Measurements from ENCODE around the gene PAQR8. TPM values are rescaled to one million over a fixed set of nuclear protein-coding genes. Genes with fewer than 3 reads are reported as not detected.

PAQR8 gene
- total RNA-seq, 1 experiment from 2014 or later, result 3.0 TPM

DNA sequence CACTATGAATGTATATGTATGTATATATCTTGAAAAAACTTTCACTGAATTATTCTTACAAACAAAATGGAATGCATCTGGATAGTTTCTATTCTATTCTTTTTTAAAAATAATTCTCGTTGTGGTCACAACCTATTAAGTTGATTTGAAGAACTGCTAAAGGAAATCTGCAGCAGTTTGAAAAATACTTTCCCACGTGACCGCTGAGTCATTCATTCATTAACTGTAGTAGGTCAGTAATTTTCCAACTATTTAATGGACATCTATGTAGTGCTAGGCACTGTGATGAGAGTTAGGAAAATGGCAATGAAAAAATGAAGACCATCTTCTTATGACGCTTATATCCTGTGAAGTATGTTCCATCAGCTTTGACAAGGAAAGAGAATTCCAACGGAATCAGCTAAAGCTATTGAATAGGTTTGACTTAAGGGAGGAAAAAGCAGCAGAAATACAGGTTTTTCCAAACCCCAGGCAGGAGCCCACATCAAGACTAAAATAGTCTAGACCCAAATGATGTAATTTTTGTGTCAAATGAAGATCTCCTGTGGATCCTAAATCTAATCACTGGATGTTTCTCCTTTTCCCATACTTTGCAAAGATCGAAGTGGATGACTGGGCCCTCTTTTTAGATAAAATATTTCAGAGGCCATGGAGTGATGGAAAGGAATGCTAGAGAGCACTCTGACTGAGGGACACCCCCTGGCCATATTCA lies 54.1 kb downstream of the PAQR8 start:
- H3K79me2 ChIP-seq (ENCODE audit: insufficient read depth, low read length), result no peaks in the 10 kb centered on the region
- no peak overlapping the region for H3K4ac ChIP-seq (ENCODE audit: low read depth, low read length)
- H4K91ac ChIP-seq (ENCODE audit: insufficient read length, low read depth, low read length), result no peak overlapping the region
- no peaks in the 10 kb centered on the region for H4K20me1 ChIP-seq (ENCODE audit: control insufficient read depth, insufficient read depth, insufficient read length)
- Mint-ChIP-seq H3K9me3 (no peaks in the 10 kb centered on the region), H3K27me3 (ENCODE audit: low read depth) (peaks cover 3% of the 10 kb centered on the region; the same call in 1 of the 2 replicates), H3K27ac (no peak overlapping the region), H3K36me3 (ENCODE audit: insufficient read depth in 1 of 3, low read depth in 3 of 3) (no peaks in the 10 kb centered on the region), H3K4me1 (peaks cover 14 to 18% of the 10 kb centered on the region in 2 experiments), H3K4me3 (no peak overlapping the region)
- no peak overlapping the region for H2AK5ac ChIP-seq (ENCODE audit: insufficient read length, low read length)
- H3K9ac ChIP-seq (ENCODE audit: extremely low read depth, insufficient read length, low read length), result no peak overlapping the region
- H3K4me1 ChIP-seq (ENCODE audit: insufficient read depth, low read length), result no peaks in the 10 kb centered on the region
- H3K27me3 ChIP-seq (ENCODE audit: insufficient read depth, low read length), result no peaks in the 10 kb centered on the region
- TF ChIP-seq, protein P1, sequence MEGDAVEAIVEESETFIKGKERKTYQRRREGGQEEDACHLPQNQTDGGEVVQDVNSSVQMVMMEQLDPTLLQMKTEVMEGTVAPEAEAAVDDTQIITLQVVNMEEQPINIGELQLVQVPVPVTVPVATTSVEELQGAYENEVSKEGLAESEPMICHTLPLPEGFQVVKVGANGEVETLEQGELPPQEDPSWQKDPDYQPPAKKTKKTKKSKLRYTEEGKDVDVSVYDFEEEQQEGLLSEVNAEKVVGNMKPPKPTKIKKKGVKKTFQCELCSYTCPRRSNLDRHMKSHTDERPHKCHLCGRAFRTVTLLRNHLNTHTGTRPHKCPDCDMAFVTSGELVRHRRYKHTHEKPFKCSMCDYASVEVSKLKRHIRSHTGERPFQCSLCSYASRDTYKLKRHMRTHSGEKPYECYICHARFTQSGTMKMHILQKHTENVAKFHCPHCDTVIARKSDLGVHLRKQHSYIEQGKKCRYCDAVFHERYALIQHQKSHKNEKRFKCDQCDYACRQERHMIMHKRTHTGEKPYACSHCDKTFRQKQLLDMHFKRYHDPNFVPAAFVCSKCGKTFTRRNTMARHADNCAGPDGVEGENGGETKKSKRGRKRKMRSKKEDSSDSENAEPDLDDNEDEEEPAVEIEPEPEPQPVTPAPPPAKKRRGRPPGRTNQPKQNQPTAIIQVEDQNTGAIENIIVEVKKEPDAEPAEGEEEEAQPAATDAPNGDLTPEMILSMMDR (conservative IDR thresholded peaks at IDR 0.05), result no peak
- no peak overlapping the region for H3K27ac ChIP-seq (ENCODE audit: insufficient read length, low read depth, low read length)
- no peak overlapping the region for H2BK5ac ChIP-seq (ENCODE audit: insufficient read length, low read length)
- no peak overlapping the region for H2BK20ac ChIP-seq (ENCODE audit: low read depth, low read length, poor library complexity, severe bottlenecking)
- H4K8ac ChIP-seq (replicated peaks; ENCODE audit: insufficient read length, low read depth, low read length), result no peak overlapping the region
- H3K56ac ChIP-seq (ENCODE audit: insufficient read length, low read depth, low read length), result no peak overlapping the region
- no peak overlapping the region for H3K23ac ChIP-seq (ENCODE audit: insufficient read length, low read depth, low read length)
- peaks cover 15% of the 10 kb centered on the region for H3K23me2 ChIP-seq (ENCODE audit: insufficient read length, low read depth, low read length, poor library complexity, severe bottlenecking)
- no peak overlapping the region for H3K14ac ChIP-seq (ENCODE audit: insufficient read depth, low read length)
- no CpG with 5 or more reads among the region's 6 CpGs for WGBS (ENCODE audit: extremely low coverage, insufficient read length, low lambda C conversion rate)
- H4K5ac ChIP-seq (ENCODE audit: insufficient read length, low read depth, low read length), result no peak overlapping the region
- H3K4me2 ChIP-seq (ENCODE audit: insufficient read depth, insufficient read length, low read length), result no peak overlapping the region
- no peaks in the 10 kb centered on the region for H3K79me1 ChIP-seq (ENCODE audit: insufficient read depth, low read depth, low read length, poor library complexity, severe bottlenecking)
- no peak overlapping the region for H2AFZ ChIP-seq (ENCODE audit: low read length)
- DNase-seq, result no peak
- no peaks in the 10 kb centered on the region for H3K9me3 ChIP-seq (ENCODE audit: control insufficient read depth, low read depth, low read length)
- no peak overlapping the region for H2BK12ac ChIP-seq (ENCODE audit: insufficient read length, low read depth, low read length)
- no peak overlapping the region for H3T11ph ChIP-seq (ENCODE audit: low read length)
- H3K18ac ChIP-seq (ENCODE audit: insufficient read length, low read depth, low read length), result no peak overlapping the region
- H2BK120ac ChIP-seq (ENCODE audit: low read depth, low read length, poor library complexity, severe bottlenecking), result no peak overlapping the region
- no peak overlapping the region for H2BK15ac ChIP-seq (ENCODE audit: low read depth, low read length)

Data from H9 (cell line).